K562 (cell line): ENCODE results near the gene LRRC8E. TPM values are rescaled to one million over a fixed set of nuclear protein-coding genes. Genes with fewer than 3 reads are reported as not detected.
A peak's percentile ranks its signal among the peaks of the same experiment; 100 is the strongest.

Experiments used
- ATAC-seq: fragments of 200-7000 bp; cut with Tn5 transposase; 3 replicates; pipeline ENCODE4 v1.9.1; 2020; ENCODE audit warnings: moderate library complexity
- BruUV-seq: library from RNA; stranded (reverse); fragments of 400-500 nt; replicated peaks from 2 replicates; lab custom pipeline; 2021; lab: Mats Ljungman, UMichigan
- CTCF ChIA-PET: fragments of 300-600 bp; formaldehyde crosslinking; extraction: SDS; loops from one replicate; lab custom pipeline; 2021; ENCODE audit warnings: low intra/inter-chr PET ratio; lab: Yijun Ruan, JAX
- POLR2A ChIA-PET: fragments of 300-600, 350-650 bp; sonication (Branson Sonifier 250); formaldehyde crosslinking; extraction: SDS; loops from one replicate; lab custom pipeline; 2021; ENCODE audit warnings: antibody characterized with exemption, inconsistent platforms; lab: Yijun Ruan, JAX
- DNase-seq, 4 experiments: peaks; one replicate each; pipeline versions ENCODE4 v3.0.0 to v3.0.0-alpha.2; 2011 to 2018; ENCODE audit warnings: low spot score in 3 of 4, mixed read lengths in 3 of 4; ENCODE audit errors: extremely low read depth in 1 of 4
- FAIRE-seq: peaks from 2 replicates; lab custom pipeline; 2011; peaks lifted over from hg19 to GRCh38; lab: Jason Lieb, UNC
- H2AFZ ChIP-seq: 2 replicates; pipeline ENCODE4 v1.6.0; 2011; ENCODE audit warnings: low read depth, low read length, control low read depth, inconsistent platforms
- H3K27ac ChIP-seq: fragments of 200-600 bp; 3 replicates; pipeline ENCODE4 v1.8.0; 2011; ENCODE audit warnings: low read depth, mild to moderate bottlenecking, control low read depth, inconsistent platforms, low read length, moderate library complexity, mixed read lengths; ENCODE audit errors: extremely low read depth
- H3K27me3 ChIP-seq, 2 experiments: fragments of 300-600 bp in 1 of 2; 2 replicates in 1 of 2; 3 replicates in 1 of 2; pipeline versions ENCODE4 v1.6.0 to v1.8.0; 2011; ENCODE audit warnings: inconsistent platforms in 2 of 2, low read length in 2 of 2, mild to moderate bottlenecking in 1 of 2, mixed read lengths in 1 of 2, moderate library complexity in 1 of 2; ENCODE audit not compliant: control insufficient read depth in 2 of 2, insufficient read depth in 2 of 2
- H3K36me3 ChIP-seq: fragments of 300-600 bp; 3 replicates; pipeline ENCODE4 v1.8.0; 2011; ENCODE audit warnings: mild to moderate bottlenecking, low read length, inconsistent platforms; ENCODE audit not compliant: control insufficient read depth, insufficient read depth
- H3K4me1 ChIP-seq, 2 experiments: fragments of 200-600 bp in 1 of 2; replicated peaks in 1 of 2; 2 replicates in 1 of 2; 3 replicates in 1 of 2; pipeline versions ENCODE4 v1.5.1 to v1.8.0; 2011; ENCODE audit warnings: inconsistent platforms in 2 of 2, low read length in 2 of 2, mild to moderate bottlenecking in 1 of 2, mixed read lengths in 1 of 2, moderate library complexity in 1 of 2; ENCODE audit not compliant: control insufficient read depth in 2 of 2, insufficient read depth in 2 of 2
- H3K4me2 ChIP-seq: 2 replicates; pipeline ENCODE4 v1.6.1; 2011; ENCODE audit warnings: low read length, control low read depth, inconsistent platforms, mixed read lengths; ENCODE audit not compliant: insufficient read depth
- H3K4me3 ChIP-seq: fragments of 200-600 bp; sonication (generic), shearing (Covaris generic); 2 replicates; pipeline ENCODE4 v1.5.1; 2016; ENCODE audit warnings: control low read depth, inconsistent platforms
- H3K79me2 ChIP-seq: fragments of 200-600 bp; 3 replicates; pipeline ENCODE4 v1.8.0; 2011; ENCODE audit warnings: low read length, inconsistent platforms; ENCODE audit not compliant: control insufficient read depth, insufficient read depth
- H3K9ac ChIP-seq, 2 experiments: 2 replicates each; pipeline versions ENCODE4 v1.6.0 to v1.6.1; 2011; ENCODE audit warnings: low read depth in 2 of 2, low read length in 2 of 2, control low read depth in 1 of 2, inconsistent platforms in 1 of 2, mild to moderate bottlenecking in 1 of 2, mixed read lengths in 1 of 2; ENCODE audit not compliant: insufficient read depth in 1 of 2
- H3K9me1 ChIP-seq: one replicate; pipeline ENCODE4 v1.6.0; 2011; ENCODE audit warnings: inconsistent platforms, mild to moderate bottlenecking, low read length, moderate library complexity; ENCODE audit not compliant: control insufficient read depth, insufficient read depth
- H3K9me3 ChIP-seq: replicated peaks from 2 replicates; pipeline ENCODE4 v1.5.1; 2011; ENCODE audit warnings: low read depth, low read length, inconsistent platforms; ENCODE audit not compliant: control insufficient read depth, insufficient read depth
- H4K20me1 ChIP-seq: replicated peaks from 2 replicates; pipeline ENCODE4 v1.6.1; 2011; ENCODE audit warnings: low read length, inconsistent platforms, mixed read lengths; ENCODE audit not compliant: control insufficient read depth, insufficient read depth
- POLR2A ChIP-seq: fragments of 450-650 bp; conservative IDR thresholded peaks from 2 replicates; pipeline ENCODE4 v1.6.1; 2016
- POLR2G ChIP-seq: fragments of 200-400 bp; formaldehyde crosslinking; IDR thresholded peaks from 2 replicates; pipeline ENCODE4 v1.6.1; 2017; ENCODE audit warnings: low read depth, mild to moderate bottlenecking, antibody characterized with exemption, low read length, moderate library complexity
- SUPT5H ChIP-seq: fragments of 450-650 bp; IDR thresholded peaks from 2 replicates; pipeline ENCODE4 v1.6.1; 2016
- TEAD1 ChIP-seq, 2 experiments: fragments of 450-650 bp in 1 of 2; sonication (generic) in 1 of 2; formaldehyde crosslinking; IDR thresholded peaks; 2 replicates each; pipeline versions ENCODE4 v1.4.0 to v1.8.0; 2020 to 2022; ENCODE audit warnings: mild to moderate bottlenecking in 2 of 2, missing genetic modification reagents in 1 of 2
- WGBS: fragments of 100-300 bp; shearing (Covaris generic); methylation state at CpG from one replicate; pipeline ENCODE4 v1.1.6; 2016; ENCODE audit warnings: low coverage, mixed read lengths; ENCODE audit not compliant: insufficient coverage; ENCODE audit errors: missing lambda C conversion rate; 5-methylcytosine and 5-hydroxymethylcytosine counted together
- in situ Hi-C: fragments of 300-500 bp; cut with MboI; formaldehyde crosslinking; loops from 4 replicates; pipeline ENCODE4 v1.15.0; 2018; ENCODE audit warnings: inconsistent platforms, mixed read lengths
- intact Hi-C: fragments of 100-400 bp; cut with micrococcal nuclease; formaldehyde crosslinking; loops from 2 replicates; pipeline ENCODE4 v1.14.2; 2022
- polyA plus RNA-seq, 8 experiments: library from polyadenylated mRNA; depleted of rRNA in 4 of 8; stranded (reverse) in 5 of 8; unstranded in 3 of 8; fragments of >200 nt; fragmentation: Nextera tagmentation in 2 of 8; fragmentation: Illumina TruSeq in 1 of 8; extraction: Ambion mirVana in 2 of 8; extraction: Trizol in 1 of 8; gene quantifications; 2 replicates each; pipeline versions ENCODE4 v1.2.1 to v1.2.3, GENCODE V29; 2011 to 2014; ENCODE audit warnings: inconsistent platforms in 1 of 8, missing spikeins in 1 of 8
- total RNA-seq, 7 experiments: library from RNA; depleted of rRNA in 6 of 7; stranded (reverse); fragments of >200 nt in 6 of 7; fragmentation: Illumina TruSeq in 2 of 7; extraction: Trizol in 2 of 7; gene quantifications; 2 replicates each; pipeline versions ENCODE4 v1.2.1 to v1.2.3, GENCODE V29; 2011 to 2021; ENCODE audit warnings: low replicate concordance in 1 of 7
- TF ChIP-seq, protein P1 (sequence below), 3 experiments: IDR thresholded peaks in 2 of 3; conservative IDR thresholded peaks in 1 of 3; 2 replicates each; pipeline ENCODE4 v1.5.1; 2011 to 2012; ENCODE audit warnings: low read length in 3 of 3, mild to moderate bottlenecking in 3 of 3, control low read depth in 2 of 3, improper control_type of control experiment in 1 of 3, inconsistent platforms in 1 of 3, low read depth in 1 of 3, mixed read lengths in 1 of 3, moderate library complexity in 1 of 3; ENCODE audit not compliant: insufficient read depth in 2 of 3

Gene LRRC8E
- total and polyA plus RNA-seq, 9 of the 15 experiments (the other 6 are each of a cell fraction or from before 2014, with no cell fraction given): 0.08 to 5.7 (median 3.5) TPM; not detected in 1

DNA sequence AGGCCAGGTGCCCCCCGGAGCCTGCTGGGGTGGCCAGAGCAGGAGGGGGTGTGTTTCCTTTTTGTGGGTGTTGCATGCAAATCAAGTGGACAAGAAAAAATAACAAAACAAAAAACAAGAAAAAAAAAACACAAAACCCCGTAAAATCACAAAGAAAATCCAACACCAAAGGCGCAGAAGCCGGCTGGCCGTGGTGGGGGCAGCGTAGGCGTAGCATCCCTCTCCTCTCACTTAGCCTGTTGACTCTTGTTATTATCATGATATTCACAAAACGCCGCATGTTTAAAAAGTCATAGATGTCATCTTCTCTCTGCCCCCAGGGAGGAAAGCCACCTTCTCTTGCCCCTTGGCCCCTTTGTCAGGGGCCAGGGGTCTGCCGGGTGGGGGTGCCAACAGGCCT is 25.3 kb downstream of the LRRC8E start:
- Histone ChIP-seq H3K9me3 (no peaks in the 10 kb centered on the region), H3K9ac (0 out of 4 replicates have a peak overlapping the region, but pooled peaks of 1 of the 2 experiments have one; percentile 48), H4K20me1 (no peaks in the 10 kb centered on the region), H3K4me1 (peaks cover 2 to 81% of the 10 kb centered on the region in 2 experiments; a peak in 4 of 5 replicates), H3K4me3 (no peak overlapping the region), H3K27ac (no peak overlapping the region), H3K36me3 (peaks cover 45% of the 10 kb centered on the region; the same call in 1 of the 3 replicates), H3K27me3 (no peaks in the 10 kb centered on the region), H3K4me2 (no peak overlapping the region), H2AFZ (no peak overlapping the region), H3K9me1 (no peaks in the 10 kb centered on the region), H3K79me2 (peaks cover 3% of the 10 kb centered on the region)
- TF ChIP-seq SUPT5H (peak; percentile 37; the same call in 1 of the 2 replicates), POLR2G (peak; percentile 37), TEAD1 (CRISPR knock-in tag; IDR thresholded peaks at IDR 0.05) (no peak), POLR2A (peak; percentile 51; the same call in 1 of the 2 replicates)
- TF ChIP-seq, protein P1, sequence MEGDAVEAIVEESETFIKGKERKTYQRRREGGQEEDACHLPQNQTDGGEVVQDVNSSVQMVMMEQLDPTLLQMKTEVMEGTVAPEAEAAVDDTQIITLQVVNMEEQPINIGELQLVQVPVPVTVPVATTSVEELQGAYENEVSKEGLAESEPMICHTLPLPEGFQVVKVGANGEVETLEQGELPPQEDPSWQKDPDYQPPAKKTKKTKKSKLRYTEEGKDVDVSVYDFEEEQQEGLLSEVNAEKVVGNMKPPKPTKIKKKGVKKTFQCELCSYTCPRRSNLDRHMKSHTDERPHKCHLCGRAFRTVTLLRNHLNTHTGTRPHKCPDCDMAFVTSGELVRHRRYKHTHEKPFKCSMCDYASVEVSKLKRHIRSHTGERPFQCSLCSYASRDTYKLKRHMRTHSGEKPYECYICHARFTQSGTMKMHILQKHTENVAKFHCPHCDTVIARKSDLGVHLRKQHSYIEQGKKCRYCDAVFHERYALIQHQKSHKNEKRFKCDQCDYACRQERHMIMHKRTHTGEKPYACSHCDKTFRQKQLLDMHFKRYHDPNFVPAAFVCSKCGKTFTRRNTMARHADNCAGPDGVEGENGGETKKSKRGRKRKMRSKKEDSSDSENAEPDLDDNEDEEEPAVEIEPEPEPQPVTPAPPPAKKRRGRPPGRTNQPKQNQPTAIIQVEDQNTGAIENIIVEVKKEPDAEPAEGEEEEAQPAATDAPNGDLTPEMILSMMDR (IDR thresholded peaks at IDR 0.05 in 2 of 3, conservative IDR thresholded peaks at IDR 0.05 in 1 of 3; ENCODE audit: insufficient read depth in 2 of 3, low read depth in 1 of 3, low read length in 3 of 3): no peak
- BruUV-seq: TSS peak; percentile 75
- POLR2A ChIA-PET: no interaction called here
- in situ Hi-C loops: no loop called here
- 67% methylated on average over 9 of the region's 10 CpGs for WGBS
- intact Hi-C loops: no loop called here
- DNase-seq (no peak), FAIRE-seq (no peak), ATAC-seq (no peak)
- CTCF ChIA-PET: interaction anchor here (0.6 kb wide), 1 partner anchor 407 kb away, joined by 3 read pairs; the partner anchor contains the start of gene NDUFA7
